Measurements from ENCODE around the gene EPB41.
"Not testable (repeated sequence)": the region's sequence is repeated elsewhere in the genome, so short reads cannot be mapped to it uniquely, and the experiment has no call there.

Gene EPB41

GRCh38 chr1:29052941-29053340, 138.6 kb downstream of the EPB41 start:
- DNase-seq (ENCODE audit: low read depth) = no peak

GRCh38 chr1:29055160-29055559, 140.8 kb downstream of the EPB41 start:
- no peak for DNase-seq (ENCODE audit: low read depth)

- DNase-seq (ENCODE audit: low read depth) = no peak
Measured at GRCh38 chr1:29056256-29056655, 141.9 kb downstream of the EPB41 start.

GRCh38 chr1:29057700-29058099, 143.3 kb downstream of the EPB41 start:
- DNase-seq (ENCODE audit: low read depth) = peak; percentile 14

- DNase-seq (ENCODE audit: low read depth) = no peak
Measured at GRCh38 chr1:29062157-29062942, 148.0 kb downstream of the EPB41 start.

- no peak for DNase-seq (ENCODE audit: low read depth)
Measured at GRCh38 chr1:29064064-29064463, 149.7 kb downstream of the EPB41 start.

GRCh38 chr1:29077155-29077554, 162.8 kb downstream of the EPB41 start:
- DNase-seq (ENCODE audit: low read depth) = no peak

- not testable (repeated sequence) for DNase-seq (ENCODE audit: low read depth)
Measured at GRCh38 chr1:29079916-29080629, 165.7 kb downstream of the EPB41 start.

- no peak for DNase-seq (ENCODE audit: low read depth)
Measured at GRCh38 chr1:29081201-29081600, 166.8 kb downstream of the EPB41 start.

- no peak for DNase-seq (ENCODE audit: low read depth)
Measured at GRCh38 chr1:29082519-29082918, 168.2 kb downstream of the EPB41 start.

GRCh38 chr1:29083317-29084195, 169.2 kb downstream of the EPB41 start:
- DNase-seq (ENCODE audit: low read depth) = no peak

GRCh38 chr1:29084196-29084521, 169.8 kb downstream of the EPB41 start:
- DNase-seq (ENCODE audit: low read depth) = no peak

- DNase-seq (ENCODE audit: low read depth) = no peak
Measured at GRCh38 chr1:29090937-29091618, 176.7 kb downstream of the EPB41 start.

- DNase-seq (ENCODE audit: low read depth) = not testable (repeated sequence)
Measured at GRCh38 chr1:29092704-29093103, 178.3 kb downstream of the EPB41 start.

GRCh38 chr1:29094433-29094832, 180.1 kb downstream of the EPB41 start:
- no peak for DNase-seq (ENCODE audit: low read depth)

- no peak for DNase-seq (ENCODE audit: low read depth)
Measured at GRCh38 chr1:29094954-29095353, 180.6 kb downstream of the EPB41 start.

- DNase-seq (ENCODE audit: low read depth) = no peak
Measured at GRCh38 chr1:29096231-29096886, 182.0 kb downstream of the EPB41 start.

- no peak for DNase-seq (ENCODE audit: low read depth)
Measured at GRCh38 chr1:29099286-29099685, 184.9 kb downstream of the EPB41 start.

GRCh38 chr1:29100487-29100886, 186.1 kb downstream of the EPB41 start:
- DNase-seq (ENCODE audit: low read depth) = no peak

GRCh38 chr1:29105822-29106221, 191.5 kb downstream of the EPB41 start:
- peak; percentile 82 for DNase-seq (ENCODE audit: low read depth)

- DNase-seq (ENCODE audit: low read depth) = not testable (repeated sequence)
Measured at GRCh38 chr1:29108041-29108440, 193.7 kb downstream of the EPB41 start.

All from amniotic epithelial cell (primary cell).